SKM-1 treated with dmso at 0.1 percent for 144 hours (cell line): ENCODE data around the gene GHITM.
"Not testable (repeated sequence)": the region's sequence is repeated elsewhere in the genome, so short reads cannot be mapped to it uniquely, and the experiment has no call there.

Experiments
- DNase-seq: peaks from one replicate; lab custom pipeline; 2025; ENCODE audit not compliant: unreplicated experiment; lab: John Stamatoyannopoulos, UW

GHITM gene

DNA sequence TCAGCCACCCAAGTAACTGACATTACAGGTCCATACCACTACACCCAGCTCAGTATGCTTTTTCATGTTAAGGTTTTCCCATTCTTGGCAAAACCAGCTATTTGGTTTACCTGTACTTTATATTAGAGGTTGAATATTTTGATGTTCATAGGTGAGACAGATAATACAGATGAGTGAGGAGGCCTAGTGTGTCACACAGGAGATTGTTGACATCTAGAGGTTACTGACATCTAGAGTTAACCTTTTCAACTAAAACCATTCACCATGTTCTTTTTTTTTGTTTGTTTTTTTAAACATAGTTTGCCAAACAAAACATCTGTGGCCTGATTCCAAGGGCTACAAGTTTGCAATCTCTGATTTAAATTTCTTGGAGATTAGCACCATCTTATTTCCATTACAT lies 8.0 kb downstream of the GHITM start:
- DNase-seq, result no peak

DNA sequence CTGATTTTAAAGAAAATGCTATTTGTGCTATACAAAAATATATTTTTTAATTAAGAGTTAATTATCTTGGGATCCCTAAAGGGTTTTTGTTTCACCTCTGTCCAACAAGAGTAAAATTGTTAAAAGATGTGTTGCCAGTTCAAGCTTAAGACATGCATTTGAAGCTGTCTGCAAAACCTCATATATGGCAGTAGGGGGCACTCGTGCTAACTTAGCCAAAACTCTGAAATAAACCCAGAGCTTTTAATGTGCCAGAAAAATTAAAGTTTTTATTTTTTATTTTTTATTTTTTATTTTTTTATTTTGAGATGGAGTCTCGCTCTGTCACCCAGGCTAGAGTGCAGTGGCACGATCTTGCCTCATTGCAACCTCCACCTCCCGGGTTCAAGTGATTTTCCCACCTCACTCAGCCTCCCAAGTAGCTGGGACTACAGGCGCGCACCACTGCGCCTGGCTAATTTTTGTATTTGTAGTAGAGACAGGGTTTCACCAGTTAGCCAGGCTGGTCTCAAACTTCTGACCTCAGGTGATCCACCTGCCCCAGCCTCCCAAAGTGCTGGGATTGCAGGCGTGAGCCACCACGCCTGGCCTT lies 8.8 kb downstream of the GHITM start:
- peak; percentile 39 for DNase-seq

DNA sequence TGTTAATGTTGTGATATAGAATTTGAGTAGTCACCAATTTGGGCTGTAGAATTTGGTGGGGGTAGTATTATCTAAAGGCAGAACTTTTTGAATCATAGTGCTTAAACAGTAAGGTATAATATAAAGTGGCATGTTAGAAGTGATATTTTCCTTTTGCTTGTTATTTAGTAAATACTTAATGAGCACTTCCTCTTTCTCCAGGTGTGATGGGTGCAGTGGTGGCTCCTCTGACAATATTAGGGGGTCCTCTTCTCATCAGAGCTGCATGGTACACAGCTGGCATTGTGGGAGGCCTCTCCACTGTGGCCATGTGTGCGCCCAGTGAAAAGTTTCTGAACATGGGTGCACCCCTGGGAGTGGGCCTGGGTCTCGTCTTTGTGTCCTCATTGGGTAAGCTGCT lies 10.5 kb downstream of the GHITM start:
- DNase-seq, result no peak

DNA sequence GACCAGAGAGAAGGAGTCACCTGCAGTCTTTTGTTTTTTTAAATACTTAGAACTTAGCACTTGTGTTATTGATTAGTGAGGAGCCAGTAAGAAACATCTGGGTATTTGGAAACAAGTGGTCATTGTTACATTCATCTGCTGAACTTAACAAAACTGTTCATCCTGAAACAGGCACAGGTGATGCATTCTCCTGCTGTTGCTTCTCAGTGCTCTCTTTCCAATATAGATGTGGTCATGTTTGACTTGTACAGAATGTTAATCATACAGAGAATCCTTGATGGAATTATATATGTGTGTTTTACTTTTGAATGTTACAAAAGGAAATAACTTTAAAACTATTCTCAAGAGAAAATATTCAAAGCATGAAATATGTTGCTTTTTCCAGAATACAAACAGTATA lies 13.5 kb downstream of the GHITM start:
- DNase-seq, result no peak

DNA sequence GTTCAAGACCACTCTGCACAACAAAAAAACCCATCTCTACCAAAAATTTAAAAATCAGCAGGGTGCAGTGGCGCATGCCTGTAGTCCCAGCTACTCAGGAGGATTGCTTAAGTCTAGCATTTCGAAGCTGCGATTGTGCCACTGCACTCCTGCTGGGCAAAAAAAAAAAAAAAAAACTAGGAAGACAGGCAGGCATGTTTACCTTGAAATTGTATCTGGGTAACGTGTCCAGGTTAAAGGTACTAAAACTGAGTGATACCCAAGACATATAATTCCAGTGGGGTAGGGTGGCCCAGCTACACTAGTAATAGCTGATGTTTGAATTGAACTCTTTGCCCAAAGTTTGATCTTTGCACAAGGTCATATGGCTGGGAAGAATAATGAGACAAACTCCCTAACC lies 16.2 kb downstream of the GHITM start:
- no peak for DNase-seq

DNA sequence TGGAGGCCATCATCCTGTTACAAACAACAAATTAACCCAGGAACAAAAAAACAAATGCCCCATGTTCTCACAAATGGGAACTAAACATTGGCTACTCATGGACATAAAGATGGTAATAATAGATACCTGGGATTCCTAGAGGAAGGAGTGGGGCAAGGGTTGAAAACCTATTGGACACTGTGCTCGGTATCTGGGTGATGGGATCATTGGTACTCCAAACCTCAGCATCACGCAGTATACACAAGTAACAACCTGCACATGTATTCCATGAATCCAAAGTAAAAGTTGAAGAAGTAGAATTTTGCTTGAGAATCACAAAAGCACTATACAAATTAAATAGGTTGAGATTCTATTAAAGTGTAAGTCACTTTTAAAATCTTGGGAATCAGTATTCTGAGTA lies 16.7 kb downstream of the GHITM start:
- no peak for DNase-seq

DNA sequence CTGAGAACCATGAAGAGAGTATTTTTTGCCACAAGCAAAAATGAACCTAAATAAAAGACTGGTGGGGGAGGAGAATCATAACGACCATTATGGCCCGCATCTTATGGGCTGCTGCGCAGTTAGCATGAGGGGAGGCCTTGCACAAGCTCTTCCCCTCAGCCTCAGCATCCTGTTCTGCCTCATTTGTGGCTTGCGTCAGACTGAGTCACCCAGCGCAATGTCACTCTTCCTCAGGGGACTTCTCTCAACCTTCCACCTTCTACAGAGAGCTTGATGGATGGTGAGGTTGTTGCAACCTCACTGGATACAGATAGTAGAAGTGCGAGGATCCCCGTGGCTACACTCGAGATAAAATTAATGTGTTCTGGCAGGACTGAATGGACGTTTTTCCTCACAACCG lies 17.5 kb downstream of the GHITM start:
- peak; percentile 95 for DNase-seq

DNA sequence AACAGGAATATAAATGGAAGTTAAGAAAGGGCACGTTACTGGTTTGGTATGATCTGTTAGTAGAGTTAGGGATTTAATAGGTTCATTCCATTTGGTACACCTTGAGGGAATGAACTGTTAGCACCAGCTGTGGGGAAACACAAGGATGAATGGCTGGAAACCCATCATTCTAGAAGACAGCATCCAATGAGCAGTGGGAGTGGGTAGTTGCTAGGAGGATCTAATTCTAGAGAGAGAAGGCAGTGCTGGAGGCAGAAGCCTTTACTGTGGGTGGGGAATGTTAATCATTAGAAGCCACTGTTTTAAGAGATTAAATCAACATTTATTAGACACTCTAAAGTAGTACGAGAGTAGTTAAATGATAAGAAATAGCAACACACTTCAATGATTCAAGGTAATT lies 18.8 kb downstream of the GHITM start:
- no peak for DNase-seq

DNA sequence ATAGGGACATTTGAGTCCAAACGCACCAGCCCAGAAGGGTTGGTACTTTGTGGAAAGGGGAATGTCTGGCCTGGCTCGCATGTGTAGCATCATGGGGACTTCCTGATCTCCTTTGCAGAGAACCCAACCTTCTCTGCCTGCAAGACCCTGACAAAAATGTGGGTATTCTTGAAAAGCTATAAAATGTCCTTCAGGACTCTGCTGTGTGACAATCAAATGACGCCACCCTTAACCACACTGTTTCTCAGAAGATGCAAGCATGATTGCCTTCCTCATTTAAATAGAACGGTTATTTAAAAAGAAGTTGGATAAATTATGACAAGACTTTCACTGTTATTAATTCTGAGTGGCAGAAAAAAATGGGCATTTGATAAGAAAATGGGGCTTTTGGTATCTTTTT lies 19.2 kb downstream of the GHITM start:
- no peak for DNase-seq

DNA sequence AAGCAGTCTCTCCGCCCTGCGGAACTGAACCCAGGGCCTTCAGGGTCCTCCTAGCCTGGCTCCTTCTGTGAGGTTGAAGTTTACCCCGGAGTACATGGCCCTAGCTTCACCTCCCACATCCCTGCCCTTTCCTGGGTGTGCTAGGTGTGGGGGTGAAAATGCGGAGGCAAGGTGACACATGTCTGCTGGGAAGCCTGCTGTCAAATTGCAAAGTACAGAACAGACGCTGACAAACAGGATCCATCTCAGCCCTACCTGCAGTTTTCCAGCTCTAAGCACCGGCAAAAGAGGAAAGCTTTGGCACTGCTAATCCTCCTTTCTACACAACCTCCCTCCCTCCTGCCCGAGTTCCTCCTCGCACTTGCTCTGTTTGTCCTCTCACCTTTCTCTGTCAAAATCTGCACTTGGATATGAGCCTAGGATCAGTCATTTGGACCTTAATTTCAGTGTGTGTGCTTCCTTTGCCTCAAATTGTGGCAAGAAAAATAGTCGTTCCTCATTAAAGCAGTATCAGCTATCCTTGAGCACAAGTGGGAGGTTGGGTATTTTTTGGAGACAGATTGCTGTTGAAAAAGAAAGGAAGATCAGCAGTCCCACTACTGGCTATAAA lies 19.9 kb downstream of the GHITM start:
- no peak for DNase-seq

DNA sequence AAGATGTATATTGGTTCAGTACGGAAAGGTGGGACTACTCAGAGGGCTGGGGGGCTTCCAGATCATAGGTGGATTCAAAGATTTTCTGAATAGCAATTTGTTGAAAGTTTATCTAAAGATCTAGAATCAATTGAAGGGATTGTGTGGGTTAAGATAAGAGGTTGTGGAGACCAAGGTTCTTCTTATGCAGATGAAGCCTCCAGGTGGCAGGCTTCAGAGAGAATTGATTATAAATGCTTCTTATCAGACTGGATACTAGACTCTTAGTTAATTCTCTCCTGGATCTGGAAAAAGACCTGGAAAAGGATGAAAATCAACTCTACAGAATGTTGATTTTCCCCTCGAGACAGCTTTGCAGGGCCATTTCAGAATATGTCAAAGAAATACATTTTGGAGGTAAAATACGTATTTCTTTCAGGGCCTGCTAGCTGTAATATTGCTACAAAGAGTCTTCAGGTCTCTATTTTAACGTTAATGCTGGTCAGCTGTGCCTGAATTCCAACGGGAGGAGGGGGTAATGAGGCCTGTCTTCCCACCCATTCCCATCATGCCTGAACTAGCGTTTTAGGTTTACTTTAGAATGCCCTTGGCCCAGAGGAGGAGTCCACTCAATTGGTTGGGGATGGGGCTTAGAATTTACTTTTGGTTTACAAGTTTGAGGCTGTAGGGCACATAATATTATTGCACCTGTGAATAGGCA lies 21.5 kb downstream of the GHITM start:
- DNase-seq, result no peak

DNA sequence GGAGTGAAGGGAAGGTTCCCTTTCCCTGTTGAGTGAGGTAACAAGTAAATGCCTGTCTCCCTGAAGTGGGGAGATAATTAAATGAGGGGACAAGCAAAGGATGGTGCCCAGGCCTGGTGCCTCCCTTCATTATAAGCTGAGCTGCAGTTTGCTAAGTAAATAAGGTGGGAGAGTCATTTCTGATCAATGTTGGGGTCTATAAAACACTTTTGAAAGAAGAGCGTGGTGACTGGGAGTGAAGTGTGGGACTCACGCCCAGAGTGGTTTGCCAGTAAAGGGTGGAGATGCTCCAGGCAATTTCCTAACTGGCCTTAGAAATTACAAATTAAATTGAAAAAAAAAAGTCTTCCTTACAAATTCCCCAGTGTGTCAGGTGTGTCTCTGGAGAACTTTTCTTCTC lies 24.7 kb downstream of the GHITM start:
- DNase-seq, result no peak

DNA sequence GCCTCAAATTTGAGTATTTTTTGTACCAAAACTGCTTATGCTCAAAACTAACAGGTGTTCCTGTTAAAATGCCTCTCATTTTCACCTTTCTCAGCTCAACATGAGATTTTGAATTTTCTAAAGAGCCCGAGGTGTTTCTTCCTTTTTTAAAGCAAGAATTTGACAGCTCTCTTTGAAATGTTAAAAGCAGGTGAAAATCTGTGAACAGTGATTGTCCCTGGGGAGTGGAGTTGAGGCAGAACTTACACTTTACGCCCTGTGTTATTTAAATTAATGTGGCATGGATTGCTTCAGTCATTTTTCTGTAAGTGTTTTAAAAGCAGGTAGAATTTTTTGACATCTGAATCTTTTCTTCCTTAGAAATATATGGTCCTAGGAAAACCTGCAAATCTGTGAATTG lies 25.1 kb downstream of the GHITM start:
- no peak for DNase-seq

DNA sequence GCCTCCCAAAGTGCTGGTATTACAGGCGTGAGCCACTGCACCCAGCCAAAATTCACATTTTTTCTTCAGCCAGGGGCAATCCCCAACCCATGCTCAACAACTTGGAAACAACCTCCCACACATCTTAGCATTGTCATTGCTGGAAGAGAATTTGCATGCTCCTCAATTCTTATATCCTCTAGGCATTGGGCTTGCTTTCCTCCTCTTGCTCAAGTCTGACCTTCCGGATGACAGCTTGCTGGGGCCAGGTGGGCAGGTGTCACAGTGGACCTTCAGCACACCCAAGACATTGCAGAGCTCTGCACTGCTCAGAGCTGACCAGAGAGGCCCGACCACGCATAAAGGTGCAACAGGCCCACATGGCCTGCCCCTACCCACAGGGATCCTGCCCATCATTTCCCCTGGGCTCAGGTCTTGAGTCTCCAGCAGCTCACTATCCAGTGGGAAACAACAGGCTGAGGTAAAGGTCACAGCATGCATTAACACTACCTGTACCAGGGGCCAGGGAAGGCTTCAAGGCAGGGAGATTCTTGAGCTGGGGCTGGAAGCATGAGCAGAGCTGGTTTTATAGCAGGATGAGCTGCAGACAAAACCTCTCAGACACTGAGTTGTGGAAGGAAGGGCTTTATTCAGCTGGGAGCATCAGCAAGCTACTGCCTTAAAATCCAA lies 27.4 kb downstream of the GHITM start:
- no peak for DNase-seq

DNA sequence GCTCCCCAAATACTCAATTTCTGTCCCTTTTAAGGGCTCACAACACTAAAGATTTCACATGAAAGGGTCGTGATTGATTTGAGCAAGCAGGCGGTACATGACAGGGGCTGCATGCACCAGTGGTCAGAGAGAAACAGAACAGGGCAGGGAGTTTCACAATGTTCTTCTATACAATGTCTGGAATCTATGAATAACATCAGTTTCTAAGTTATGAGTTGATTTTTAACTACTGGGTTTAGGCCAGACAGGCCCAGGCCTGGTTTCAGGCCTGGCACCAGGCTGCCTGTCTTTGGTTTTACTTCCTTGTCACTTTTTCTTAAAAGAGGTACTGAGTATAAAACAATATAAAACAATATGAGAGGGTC lies 28.0 kb downstream of the GHITM start:
- not testable (repeated sequence) for DNase-seq

DNA sequence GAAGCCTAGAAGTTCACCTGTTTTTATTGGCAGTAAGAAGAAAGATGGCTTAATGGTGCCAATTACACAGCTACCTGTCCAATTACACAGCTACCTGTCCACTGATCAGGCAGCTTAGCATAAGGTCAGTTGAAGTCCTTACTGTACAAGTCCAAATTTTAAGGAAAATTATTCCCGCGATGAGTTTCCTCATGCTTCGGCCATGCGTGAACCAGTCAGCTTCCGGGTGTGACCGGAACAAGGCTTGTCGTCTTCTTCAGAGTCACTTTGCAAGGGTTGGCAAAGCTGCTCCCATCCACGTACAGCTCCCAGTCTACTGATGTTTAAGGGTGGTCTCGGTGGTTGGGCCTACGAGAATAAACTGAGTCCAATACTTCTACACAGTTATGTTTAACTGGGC lies 29.1 kb downstream of the GHITM start:
- DNase-seq, result not testable (repeated sequence)

DNA sequence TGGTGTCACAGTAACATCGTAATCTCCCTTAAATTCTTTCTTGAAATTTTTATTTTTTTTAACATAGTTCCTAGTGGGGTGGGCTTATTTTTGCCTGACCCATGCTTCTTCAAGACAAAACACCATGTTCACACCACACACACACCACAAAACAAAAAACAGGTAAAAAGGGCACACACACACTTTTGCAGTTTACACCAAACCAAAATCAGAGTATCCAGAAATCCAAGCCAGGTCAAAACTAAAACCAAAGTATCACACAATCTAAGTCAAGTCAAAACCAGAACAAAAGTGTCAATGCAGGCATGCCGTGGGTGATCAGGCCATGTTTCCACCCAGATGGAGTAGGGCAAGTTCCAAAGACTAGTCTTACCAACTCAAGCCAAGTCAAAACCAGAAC lies 31.9 kb downstream of the GHITM start:
- not testable (repeated sequence) for DNase-seq

DNA sequence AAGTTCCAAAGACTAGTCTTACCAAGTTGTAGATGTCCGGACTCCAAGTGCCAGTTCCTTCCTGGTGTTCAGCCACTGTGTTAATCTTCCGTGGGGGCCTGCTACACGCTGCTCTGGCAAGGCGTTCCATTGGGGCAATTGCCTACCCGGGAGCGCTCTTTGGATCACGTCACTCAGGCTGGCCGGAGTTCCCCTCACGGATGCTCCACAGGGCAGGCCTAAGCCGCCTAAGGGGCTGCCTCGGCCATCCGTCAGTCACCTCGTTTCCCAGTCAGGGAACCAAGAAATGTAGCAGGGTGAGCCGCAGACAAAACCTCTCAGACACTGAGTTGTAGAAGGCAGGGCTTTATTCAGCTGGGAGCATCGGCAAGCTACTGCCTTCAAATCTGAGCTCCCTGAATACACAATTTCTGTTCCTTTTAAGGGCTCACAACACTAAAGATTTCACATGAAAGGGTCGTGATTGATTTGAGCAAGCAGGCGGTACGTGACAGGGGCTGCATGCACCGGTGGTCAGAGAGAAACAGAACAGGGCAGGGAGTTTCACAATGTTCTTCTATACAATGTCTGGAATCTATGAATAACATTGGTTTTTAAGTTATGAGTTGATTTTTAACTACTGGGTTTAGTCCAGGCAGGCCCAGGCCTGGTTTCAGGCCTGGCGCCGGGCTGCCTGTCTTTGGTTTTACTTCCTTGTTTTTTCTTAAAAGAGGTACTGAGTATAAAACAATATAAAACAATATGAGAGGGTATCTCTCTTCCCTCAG lies 32.6 kb downstream of the GHITM start:
- not testable (repeated sequence) for DNase-seq

DNA sequence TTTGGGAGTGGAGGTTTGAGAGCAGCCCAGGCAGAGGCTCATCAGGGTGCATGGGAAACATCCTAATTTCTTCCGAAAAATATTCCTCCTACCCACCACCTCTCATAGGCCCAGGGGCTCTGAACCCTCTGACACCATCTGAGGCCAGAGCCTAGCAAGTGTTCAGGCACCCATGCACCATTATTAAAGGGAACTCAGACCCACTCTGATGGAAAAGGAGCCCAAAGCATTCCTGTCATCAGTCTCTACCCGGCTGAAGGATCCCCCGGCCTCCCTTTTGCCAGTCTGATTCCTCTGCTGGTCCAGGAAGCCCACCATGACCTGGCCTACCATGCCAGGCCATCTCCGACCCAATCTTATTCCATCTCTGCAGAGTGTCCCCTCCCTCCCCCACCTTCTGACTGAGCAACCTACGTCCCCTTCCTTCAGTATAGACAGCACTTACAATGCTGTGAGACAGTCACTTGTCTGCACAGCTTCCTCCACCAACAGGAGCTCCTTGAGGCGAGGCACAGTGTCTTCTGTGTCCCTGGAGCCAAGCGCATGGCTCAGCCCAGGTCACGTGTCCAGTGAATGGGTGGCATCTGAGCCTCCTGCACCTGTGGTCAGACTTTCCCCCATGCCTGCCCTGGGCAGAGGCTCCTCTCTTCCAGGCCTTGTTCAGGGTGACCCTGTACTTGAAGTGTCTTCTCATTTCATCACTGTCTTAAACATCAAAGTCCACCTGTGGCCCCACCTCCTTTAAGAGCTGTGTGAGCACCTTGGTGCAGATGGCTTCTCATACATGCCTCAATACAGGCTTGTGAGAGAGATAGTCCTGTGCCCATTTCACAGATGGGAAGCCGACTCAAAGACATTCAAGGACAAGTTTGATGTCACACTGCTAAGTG lies 33.4 kb downstream of the GHITM start:
- no peak for DNase-seq

DNA sequence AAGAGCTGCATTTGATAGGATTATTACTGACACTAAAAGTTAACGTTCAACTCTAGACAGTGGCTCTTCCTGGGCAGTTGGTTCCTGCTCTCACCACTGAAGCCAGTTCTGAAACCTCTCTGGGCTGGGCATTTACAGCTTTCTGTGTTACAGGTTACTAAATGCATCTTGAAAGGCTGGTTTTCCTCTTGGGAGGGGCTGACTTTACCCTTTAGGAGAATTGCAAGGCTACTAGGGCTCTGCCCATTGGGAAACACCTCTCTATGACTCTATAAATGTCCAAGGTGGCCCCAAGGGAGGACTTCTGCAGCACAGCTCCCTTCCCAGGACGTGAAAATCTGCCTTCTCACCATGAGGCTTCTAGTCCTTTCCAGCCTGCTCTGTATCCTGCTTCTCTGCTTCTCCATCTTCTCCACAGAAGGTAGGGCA lies 34.2 kb downstream of the GHITM start, which contains the start of gene GPR15LG:
Gene GPR15LG (plus strand): TSS at position 301 of the 429 bp plus-strand sequence. CDS start 51 bp downstream, at position 352.
- DNase-seq, result no peak
